Fibroblast of pulmonary artery (primary cell): ENCODE measurements around the gene CHST10.

Experiments used
- DNase-seq: peaks from one replicate; pipeline ENCODE4 v3.0.0-alpha.2; 2010; ENCODE audit warnings: low read depth
- H3K4me3 ChIP-seq: replicated peaks from 2 replicates; pipeline ENCODE4 v1.5.1; 2011; ENCODE audit warnings: low read depth, mild to moderate bottlenecking, control low read depth, low read length, moderate library complexity
- TF ChIP-seq, protein P1 (sequence below): IDR thresholded peaks from 2 replicates; pipeline ENCODE4 v1.5.1; 2011; ENCODE audit warnings: mild to moderate bottlenecking, control low read depth, low read length, inconsistent platforms; ENCODE audit errors: missing control alignments

Gene CHST10

DNA sequence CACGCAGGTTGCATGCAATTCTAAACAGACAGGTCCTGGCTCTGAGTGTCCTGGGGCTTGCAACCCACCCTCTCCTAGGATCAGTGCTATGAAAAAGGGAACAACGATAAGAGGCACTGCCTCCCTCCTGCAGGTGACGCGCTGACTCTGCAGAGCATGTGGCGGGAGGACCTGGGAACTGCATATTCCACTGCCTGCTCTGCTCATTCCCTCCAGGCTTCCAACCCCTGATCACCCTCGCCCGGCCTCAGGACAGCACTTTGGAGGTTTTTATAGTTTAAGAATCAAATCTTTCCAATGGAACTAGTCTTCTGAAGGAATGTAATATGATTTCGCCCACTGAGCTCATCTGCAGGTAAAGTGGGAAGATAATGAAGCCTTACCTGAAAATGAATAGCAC, 8.5 kb downstream of the CHST10 start:
- H3K4me3 ChIP-seq: no peak overlapping the region
- DNase-seq: no peak
- TF ChIP-seq, protein P1, sequence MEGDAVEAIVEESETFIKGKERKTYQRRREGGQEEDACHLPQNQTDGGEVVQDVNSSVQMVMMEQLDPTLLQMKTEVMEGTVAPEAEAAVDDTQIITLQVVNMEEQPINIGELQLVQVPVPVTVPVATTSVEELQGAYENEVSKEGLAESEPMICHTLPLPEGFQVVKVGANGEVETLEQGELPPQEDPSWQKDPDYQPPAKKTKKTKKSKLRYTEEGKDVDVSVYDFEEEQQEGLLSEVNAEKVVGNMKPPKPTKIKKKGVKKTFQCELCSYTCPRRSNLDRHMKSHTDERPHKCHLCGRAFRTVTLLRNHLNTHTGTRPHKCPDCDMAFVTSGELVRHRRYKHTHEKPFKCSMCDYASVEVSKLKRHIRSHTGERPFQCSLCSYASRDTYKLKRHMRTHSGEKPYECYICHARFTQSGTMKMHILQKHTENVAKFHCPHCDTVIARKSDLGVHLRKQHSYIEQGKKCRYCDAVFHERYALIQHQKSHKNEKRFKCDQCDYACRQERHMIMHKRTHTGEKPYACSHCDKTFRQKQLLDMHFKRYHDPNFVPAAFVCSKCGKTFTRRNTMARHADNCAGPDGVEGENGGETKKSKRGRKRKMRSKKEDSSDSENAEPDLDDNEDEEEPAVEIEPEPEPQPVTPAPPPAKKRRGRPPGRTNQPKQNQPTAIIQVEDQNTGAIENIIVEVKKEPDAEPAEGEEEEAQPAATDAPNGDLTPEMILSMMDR: no peak

GRCh38 chr2:100408104-100408503, 9.4 kb downstream of the CHST10 start:
- H3K4me3 ChIP-seq: no peak overlapping the region
- DNase-seq: no peak
- TF ChIP-seq, protein P1: no peak

GRCh38 chr2:100407563-100407962, 9.9 kb downstream of the CHST10 start:
- TF ChIP-seq, protein P1: no peak
- DNase-seq: no peak
- H3K4me3 ChIP-seq: no peak overlapping the region

- no peak for DNase-seq
- H3K4me3 ChIP-seq: no peak overlapping the region
- TF ChIP-seq, protein P1: no peak
Measured at GRCh38 chr2:100407073-100407472, 10.4 kb downstream of the CHST10 start.

- TF ChIP-seq, protein P1: no peak
- H3K4me3 ChIP-seq: no peak overlapping the region
- DNase-seq: no peak
Measured at GRCh38 chr2:100406120-100406508, 11.4 kb downstream of the CHST10 start.

DNA sequence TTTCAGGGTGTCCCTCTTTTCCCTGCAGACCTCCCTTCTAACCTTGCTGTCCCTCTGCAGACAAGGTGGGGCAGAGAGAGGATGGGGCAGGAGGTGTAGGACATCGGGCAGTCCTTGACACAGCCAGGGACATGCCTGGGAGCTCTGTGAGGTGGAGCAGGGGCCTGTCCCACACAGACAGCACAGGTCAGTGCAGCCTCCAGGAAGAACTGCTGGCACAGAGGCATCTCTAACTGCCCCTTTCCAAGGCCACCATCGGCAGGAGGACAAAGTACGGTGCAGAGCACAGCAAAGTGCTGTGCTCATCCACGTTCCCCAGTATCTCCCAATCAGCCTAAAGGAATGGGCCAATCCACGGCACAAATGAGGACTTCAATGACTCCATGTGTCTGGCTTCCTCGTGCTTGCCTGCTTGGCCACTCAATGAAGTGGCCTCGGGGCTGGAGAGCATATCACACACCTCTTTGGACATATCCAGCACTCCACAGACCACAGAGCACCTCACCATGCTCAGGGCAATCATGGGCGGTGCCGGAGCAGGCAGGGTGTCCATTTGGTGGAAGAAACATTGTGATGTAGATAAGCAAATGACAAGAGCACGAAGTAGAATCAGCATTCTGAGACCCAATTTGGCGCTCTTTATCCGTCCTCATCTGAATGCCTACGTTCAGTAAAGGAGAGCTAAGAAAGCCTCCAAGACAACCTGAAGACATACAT, 11.9 kb downstream of the CHST10 start:
- TF ChIP-seq, protein P1: no peak
- no peak for DNase-seq

DNA sequence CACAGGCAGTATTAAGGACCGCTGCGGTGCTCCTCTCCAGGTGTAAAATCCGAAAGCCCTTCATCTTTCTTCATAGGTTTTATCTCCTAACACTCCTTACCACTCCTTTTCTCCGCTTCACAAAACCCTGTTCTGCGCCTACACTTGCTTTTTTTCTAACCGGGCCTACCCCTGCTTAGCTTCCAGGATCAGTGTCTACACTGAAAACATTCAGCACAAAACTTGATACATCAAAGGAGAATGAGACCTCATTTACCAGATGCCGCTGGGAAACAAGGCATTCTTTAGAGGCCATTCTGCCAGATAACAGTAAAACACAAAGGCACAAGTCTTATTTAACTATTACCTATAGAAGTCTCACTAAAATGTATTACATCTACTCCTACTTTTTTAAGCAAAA, 13.1 kb downstream of the CHST10 start:
- no peak for DNase-seq
- H3K4me3 ChIP-seq: no peak overlapping the region
- TF ChIP-seq, protein P1: no peak

More for the DNA sequence above, 11.9 kb downstream of the CHST10 start:
- no peak overlapping the region for H3K4me3 ChIP-seq
